GM21619 (cell line): ENCODE data around the gene SPOCK3.

ENCODE experiments used
- ATAC-seq: cut with Tn5 transposase; IDR thresholded peaks from one replicate; pipeline ENCODE4 v1.9.1; 2021; ENCODE audit not compliant: unreplicated experiment

SPOCK3 gene

DNA sequence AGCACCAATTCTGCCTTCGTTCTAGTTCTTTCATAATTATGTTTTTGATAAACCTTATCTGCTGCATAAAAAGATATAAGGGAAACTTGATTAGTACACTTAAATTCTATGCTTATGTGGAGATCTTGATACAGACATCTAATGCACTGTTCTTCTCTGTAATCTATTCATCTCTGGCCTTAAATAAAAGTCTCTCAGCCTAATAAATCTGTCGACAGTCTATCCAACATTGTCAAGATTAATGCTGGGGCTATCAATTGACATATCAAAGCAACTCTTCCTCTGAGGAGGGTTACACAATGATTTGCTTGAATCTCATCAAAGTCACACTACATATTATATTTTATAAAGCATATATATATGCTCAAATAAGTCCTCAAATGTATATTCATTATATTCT is 545.5 kb downstream of the SPOCK3 start:
- ATAC-seq: no peak

DNA sequence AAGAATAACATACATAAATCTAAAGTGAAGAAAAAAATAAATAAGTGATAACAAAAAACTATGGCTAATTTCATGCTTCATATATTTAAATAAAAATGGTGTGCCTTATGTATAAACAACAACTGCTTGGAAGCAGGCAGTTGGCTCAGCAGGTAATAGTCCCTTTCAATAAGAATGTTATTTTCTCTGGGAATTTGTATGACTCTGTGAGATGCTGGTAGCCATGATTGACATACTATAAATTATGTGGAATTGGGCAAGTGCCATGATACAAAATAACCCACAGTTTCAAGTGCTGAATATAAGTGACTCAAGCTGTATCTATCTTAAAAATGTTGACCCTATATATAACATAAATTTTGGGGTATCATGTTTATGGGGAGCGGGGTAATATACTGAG is 546.5 kb downstream of the SPOCK3 start:
- ATAC-seq: no peak
